HL-60/S4 (cell line): Measurements from ENCODE around the gene ABHD16A.
"Not testable (repeated sequence)": the region's sequence is repeated elsewhere in the genome, so short reads cannot be mapped to it uniquely, and the experiment has no call there.

ENCODE experiments used
- in situ Hi-C: fragments of 300-500 bp; cut with MboI; formaldehyde crosslinking; loops from 2 replicates; pipeline ENCODE4 v1.14.3; 2022; ENCODE audit warnings: low sequenced_read_pairs

The ABHD16A gene

DNA sequence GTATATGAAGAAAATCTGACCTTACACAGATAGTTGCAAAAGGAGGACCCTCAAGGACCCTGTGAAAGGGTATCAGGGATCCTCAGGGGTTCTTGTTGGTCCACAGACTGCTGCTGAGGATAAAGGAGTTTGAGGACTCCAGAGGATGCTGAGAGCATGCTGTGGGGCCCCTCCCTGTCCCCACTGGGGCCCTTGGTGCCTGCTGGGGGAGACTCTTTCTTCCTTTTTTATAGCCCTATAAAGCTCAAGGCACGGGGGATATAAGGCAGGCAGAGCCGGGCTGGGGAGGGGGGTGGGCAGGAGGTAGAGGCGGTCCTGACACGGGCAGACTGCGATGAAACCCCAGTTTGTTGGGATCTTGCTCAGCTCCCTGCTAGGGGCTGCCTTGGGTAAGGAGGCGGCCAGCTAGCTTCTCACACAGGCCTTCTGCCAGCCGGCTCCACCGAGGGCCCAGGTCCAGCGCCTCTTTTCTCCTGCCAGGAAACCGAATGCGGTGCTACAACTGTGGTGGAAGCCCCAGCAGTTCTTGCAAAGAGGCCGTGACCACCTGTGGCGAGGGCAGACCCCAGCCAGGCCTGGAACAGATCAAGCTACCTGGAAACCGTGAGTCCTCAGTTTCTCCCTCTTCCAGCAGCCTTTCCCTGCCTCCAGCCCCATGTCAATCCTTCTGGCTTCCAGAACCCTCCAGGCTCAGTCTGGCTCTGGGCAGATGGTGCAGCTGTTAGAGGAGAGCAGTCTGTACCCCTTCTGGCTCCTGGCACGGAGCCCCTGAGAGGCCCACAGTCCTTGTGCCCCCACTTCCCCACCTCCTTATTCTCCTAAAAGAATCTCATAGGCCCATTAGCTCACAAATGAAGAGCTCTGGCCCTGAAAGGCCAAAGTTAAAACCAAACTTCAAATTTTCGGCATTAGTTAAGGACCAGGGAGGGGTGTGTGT, 12.2 kb upstream of the ABHD16A start, which contains the start of gene LY6G6D:
TSS of gene LY6G6D (plus strand) at position 327 of the 937 bp plus-strand sequence. CDS start at position 335, 8 bp downstream.
- in situ Hi-C loops, result no loop called here

DNA sequence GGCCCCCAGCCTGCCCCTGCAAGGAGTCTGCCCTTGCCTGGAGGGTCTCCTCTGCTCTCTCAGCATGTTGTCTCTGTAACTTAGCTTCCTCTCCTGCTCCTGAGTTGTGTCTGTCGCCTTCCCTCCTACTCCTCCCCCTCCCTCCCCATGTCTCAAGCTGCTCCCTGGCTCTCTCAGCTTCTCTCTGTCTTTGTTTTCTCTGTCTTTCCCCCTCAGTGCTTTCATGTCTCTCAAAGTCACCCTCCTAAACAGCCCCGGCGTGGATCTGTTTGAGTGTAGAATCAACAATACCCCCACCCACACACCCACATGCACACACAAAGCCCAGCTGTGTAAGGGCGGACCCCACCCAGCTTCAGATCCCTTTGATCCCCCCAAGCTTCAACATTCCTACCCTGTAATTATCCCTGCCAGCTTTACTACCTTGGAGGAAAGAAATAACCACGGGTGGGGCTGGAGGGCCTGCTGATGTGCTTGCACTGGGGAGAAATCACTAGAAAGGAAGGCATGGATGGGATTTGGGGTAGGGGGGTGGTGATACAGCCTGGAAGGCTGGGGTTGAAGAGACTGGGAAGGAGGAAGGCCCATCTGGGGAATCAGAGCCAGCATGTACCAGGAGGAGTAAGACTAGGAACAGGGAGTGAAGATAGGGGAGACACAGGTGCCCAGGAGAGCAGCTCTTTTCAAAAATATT, 11.0 kb upstream of the ABHD16A start:
- in situ Hi-C loops, result no loop called here

DNA sequence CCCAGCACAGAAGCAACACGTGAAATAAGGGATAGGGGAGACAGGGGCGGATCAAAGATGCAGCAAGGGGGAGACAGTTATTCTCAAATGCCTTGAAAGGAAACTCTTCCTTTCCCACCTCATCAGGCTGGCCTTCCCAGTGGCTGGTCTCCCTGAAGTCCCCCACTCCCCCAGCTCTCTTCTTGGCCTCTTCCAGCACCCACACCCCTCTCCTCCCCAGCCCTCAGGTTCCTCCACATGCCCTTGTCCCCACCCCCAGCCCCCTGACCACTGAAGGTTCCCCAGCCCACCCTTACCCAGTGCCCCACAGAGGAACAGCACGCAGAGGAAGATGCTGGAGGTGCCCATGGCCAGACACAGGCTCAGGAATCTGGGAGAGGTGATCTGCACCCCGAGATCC, 10.3 kb upstream of the ABHD16A start:
- in situ Hi-C loops, result no loop called here

DNA sequence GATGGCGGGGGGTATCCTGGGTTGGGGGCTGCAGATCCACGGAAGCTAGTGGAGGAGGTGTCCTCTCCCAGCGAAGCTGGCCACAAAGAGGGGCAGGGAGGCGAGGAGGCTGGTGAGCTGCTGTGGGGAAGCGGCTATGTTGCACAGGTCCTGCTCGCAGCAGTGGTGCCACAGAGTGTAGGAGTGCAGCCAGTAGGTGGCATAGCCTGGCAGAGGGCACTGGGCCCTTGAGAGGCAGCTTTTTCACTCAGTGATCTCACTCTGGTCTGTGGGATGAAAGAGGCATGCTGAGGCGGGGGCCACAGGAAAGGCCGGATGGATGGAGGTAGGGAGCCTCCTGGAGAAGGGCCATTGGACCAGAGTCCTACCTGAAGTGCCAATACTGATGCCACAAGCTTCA, 9.2 kb upstream of the ABHD16A start:
- in situ Hi-C loops, result no loop called here

DNA sequence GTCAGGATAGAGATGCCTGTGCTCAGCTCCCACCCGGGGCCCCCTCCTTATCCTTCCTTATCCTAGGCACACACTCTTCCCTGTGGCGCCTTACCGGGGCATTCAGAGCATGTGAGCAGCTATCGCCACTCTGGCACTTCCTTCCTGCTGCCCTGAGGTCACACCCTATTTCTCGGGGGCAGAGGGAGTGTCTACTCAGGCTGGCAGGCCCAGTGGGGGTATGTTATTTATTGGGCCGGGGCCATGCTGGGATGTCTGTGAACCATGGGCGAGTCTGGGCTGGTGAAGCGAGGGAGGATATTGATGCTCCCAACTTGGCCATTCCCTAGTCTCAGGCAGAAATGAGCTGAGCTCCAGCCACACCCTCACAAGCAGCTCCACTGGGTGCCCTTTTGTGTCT, 8.1 kb upstream of the ABHD16A start:
- in situ Hi-C loops, result no loop called here

DNA sequence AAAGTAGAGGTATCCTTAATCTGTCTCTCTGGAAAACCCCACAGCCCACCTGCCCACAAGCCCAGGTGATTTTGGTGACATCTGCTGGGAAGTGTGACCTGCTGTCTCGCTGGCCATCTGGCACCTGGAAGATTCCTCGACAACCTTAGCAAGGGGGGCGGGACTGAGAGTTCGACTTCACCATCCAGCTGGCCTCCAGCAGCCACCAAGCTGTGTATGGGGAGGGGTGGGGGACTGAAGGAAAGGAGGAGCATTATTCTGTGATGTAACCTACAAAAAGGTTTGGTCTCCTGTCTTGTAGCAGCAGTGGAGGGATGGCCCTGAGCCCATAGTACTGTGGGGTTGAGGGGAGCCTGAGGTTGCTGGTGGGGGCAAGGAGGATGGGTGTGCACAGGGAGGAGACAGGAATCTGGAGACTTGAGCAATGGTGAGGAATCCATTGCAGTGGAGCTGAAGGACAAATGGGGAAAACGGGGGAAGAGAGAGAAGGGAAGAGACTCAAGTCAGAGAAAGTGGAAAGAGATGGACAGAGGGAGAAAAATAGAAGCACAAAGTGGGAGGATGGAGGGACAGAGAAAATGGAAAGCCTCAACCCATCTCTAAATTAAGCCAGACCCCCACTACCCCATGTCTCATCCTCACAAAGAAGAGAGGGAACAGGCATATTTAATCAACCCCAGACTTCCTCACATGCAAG, 7.5 kb upstream of the ABHD16A start:
- in situ Hi-C loops, result no loop called here

DNA sequence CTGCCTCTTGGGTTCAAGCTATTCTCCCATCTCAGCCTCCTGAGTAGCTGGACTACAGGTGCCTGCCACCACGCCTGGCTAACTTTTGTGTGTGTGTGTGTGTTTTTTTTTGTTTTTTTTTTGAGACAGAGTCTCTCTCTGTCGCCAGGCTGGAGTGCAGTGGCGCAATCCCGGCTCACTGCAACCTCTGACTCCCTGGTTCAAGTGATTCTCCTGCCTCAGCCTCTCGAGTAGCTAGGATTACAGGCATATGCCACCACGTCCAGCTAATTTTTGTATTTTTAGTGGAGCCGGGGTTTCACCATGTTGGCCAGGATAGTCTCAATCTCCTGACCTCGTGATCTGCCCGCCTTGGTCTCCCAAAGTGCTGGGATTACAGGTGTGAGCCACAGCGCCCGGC, 6.0 kb upstream of the ABHD16A start:
- in situ Hi-C loops, result not testable (repeated sequence)

- in situ Hi-C loops, result no loop called here
These were observed 5.1 kb upstream of the ABHD16A start for GRCh38 chr6:31708224-31708623.

DNA sequence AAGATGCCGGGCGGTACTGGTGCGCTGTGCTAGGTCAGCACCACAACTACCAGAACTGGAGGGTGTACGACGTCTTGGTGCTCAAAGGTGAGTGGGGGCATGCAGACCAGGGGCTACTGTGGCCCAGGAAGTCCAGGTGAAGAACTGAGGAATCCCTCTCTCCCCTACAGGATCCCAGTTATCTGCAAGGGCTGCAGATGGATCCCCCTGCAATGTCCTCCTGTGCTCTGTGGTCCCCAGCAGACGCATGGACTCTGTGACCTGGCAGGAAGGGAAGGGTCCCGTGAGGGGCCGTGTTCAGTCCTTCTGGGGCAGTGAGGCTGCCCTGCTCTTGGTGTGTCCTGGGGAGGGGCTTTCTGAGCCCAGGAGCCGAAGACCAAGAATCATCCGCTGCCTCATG, 4.6 kb upstream of the ABHD16A start:
- in situ Hi-C loops, result no loop called here

DNA sequence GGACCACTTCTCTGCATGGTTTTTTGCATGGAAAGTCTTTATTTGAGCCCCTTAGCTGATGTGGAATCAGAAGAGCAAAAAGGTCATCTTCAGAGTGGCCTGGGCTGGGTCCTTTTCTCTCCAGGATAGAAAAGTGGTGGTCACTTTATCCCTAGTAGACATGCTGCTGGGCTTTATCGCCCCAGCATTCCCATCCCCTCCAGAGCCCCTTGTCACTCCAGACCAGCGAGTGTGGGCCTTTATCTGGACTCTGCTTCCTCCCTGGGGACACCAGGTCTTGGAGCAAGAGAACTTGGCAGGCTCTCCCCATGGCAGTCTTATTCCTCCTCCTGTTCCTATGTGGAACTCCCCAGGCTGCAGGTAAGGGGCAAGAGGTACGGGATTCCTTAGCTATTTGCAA, 3.5 kb upstream of the ABHD16A start, which contains the start of gene LY6G6F:
TSS of gene LY6G6F (plus strand) at position 268 of the 400 bp plus-strand sequence. CDS start at position 309, 41 bp downstream.
- in situ Hi-C loops, result no loop called here

- in situ Hi-C loops, result no loop called here
These were observed 2.8 kb upstream of the ABHD16A start for GRCh38 chr6:31705931-31706330.

GRCh38 chr6:31702405-31702818, 712 bp downstream of the ABHD16A start:
- in situ Hi-C loops, result no loop called here

- in situ Hi-C loops, result no loop called here
These were observed 1.3 kb downstream of the ABHD16A start for GRCh38 chr6:31701666-31702404.

DNA sequence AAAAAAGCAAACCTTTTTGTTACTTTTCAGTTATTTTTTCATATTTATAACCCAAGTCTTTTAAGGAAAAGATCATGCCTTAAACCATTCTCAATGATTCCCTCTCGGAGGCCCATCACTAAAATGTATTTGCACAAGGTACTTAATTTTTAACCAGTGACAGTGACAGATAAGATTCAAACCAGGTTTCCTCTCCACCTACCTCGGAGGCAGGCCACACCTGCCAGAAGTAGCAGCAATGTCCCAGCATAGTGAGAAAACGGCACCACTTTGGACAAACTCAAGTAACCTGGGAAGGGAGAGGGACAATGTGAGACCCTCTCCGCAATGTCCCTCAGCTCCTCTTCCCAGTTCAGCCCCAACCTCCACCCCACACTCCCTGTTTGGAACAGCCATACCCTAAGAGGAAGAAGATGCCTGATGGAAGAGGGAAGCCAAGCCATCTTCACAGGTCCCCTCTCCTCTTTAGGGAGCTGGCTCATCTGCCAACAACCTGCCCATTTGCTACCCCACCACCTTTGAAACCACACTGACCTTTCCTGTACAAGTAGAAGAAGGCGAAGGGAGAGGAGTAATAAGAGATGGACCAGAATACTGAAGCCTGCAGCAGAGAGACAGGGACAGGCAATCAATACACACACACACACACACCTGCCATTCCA, 2.3 kb downstream of the ABHD16A start:
- in situ Hi-C loops, result no loop called here

DNA sequence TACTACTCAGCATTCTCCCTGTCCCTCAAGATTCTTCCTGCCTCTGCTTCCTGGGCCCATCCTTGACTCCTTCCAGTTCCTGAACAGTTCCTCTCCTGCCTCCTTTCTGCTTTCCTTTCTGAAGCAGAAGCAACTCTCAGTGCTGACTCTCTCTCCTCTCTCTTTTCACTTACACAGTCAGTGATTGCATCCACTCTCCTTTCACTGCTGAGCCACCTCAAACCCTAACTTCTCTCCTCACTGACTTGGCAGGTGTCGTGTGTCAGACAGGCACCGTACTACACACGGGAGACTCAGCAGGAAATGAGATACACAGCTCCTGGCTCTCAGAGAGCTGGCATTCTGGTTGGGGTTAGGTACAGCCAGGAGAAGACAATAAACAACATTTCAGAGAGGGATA, 5.6 kb downstream of the ABHD16A start:
- in situ Hi-C loops, result no loop called here

GRCh38 chr6:31693535-31693934, 9.6 kb downstream of the ABHD16A start:
- in situ Hi-C loops, result no loop called here

GRCh38 chr6:31692886-31693285, 10.2 kb downstream of the ABHD16A start:
- in situ Hi-C loops, result no loop called here

- in situ Hi-C loops, result no loop called here
These were observed 10.8 kb downstream of the ABHD16A start for GRCh38 chr6:31692353-31692752.

GRCh38 chr6:31691564-31692108, 11.5 kb downstream of the ABHD16A start:
- in situ Hi-C loops, result no loop called here

DNA sequence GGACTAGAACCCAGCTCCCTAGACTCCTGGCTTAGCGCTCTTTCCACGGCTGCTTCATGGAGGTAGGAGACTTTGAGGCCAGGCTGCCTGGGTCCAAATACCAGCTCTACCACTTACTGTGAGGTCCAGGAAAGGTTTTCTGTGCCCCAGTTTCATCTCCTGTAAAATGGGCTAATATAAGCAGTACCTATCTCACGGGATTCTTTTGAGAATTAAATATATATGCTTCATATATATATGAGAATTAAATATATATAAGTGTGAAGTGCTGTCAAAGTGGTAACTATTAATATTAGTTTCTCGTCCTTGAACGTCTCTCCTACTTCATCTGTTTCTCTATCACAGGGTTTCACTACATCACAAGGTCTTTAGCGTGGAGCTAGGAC, 12.1 kb downstream of the ABHD16A start:
- in situ Hi-C loops, result no loop called here
